GM12874 (cell line): ENCODE results near the gene SOS1.

Experiments
- CTCF ChIP-seq: IDR thresholded peaks from 2 replicates; pipeline ENCODE4 v1.5.1; 2011; ENCODE audit warnings: low read depth, mild to moderate bottlenecking, control low read depth, low read length, moderate library complexity; ENCODE audit not compliant: insufficient read depth

Gene SOS1

GRCh38 chr2:38959938-38960608, 160.8 kb downstream of the SOS1 start:
- no peak for TF ChIP-seq CTCF

- TF ChIP-seq CTCF: no peak
Observed at GRCh38 chr2:38959466-38959865, 161.4 kb downstream of the SOS1 start.

GRCh38 chr2:38957972-38958371, 162.9 kb downstream of the SOS1 start:
- TF ChIP-seq CTCF: no peak

GRCh38 chr2:38951766-38952165, 169.1 kb downstream of the SOS1 start:
- TF ChIP-seq CTCF: no peak

GRCh38 chr2:38948995-38949394, 171.9 kb downstream of the SOS1 start:
- no peak for TF ChIP-seq CTCF

DNA sequence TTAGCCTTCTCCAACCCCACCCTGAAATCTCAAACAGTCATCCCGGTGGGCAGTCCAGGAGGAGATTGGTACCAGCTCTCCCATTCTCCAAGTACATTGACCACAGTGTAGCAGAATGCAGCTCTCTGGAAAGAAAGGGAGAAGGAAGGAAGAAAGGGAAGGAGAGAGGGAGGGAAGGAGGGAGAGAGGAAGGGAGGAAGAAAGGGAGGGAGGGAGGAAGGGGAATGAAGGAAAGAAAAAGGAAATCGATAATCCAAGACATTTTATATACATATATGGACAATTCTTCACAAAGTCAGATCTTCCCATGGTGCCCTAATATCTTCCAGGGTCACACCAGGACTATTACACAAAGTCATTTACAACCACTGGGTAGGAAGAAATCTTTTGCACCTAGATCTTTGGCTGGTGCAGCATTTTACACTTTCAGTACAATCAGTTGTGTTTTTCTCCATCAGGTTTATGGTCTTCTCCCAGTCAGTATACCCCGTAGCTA, 172.4 kb downstream of the SOS1 start:
- no peak for TF ChIP-seq CTCF

DNA sequence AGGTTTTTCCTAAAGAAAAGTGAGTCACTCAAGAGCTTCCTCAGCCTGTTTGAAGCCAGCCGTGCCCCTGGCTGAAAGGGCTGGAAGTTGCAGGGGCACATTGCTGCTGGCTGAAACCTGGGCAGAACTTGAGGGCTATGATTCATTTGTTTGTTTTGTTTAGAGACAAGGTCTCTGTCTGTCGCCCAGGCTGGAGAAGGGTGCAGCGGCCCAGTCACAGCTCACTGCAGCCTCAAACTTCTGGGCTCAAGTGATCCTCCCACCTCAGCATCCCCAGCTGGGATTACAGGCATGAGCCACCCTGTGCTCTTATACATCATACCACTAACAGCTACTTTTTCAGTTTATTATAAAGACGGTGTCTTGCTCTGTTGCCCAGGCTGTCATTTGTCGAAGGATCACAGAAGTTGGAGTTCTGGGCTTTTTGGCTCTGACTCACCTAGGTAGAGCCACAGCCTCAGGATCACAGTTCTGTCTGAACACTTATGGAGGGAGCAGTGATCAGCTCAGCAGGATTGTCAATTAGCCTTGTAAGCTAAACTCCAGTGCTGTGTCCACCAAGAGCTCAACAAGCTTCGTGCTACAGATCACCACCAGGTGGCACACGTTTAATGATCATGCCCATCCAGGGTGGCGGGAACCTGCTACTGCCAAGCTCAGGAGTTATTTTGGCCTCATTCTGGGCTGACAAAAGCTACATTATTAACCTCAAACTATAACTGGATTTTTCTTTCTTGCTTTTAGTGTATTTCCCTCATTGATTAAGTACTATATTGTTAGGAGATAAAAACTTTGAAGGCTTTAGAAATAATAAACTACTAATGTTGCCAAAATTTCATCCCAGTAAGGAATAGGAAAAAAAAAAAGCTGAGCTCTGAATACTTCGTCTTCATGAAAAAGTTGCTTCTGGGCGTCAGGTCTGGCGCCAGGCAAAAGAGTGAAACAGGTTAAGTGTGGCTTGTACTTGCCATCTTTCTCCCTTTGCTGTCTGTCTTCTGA, 173.3 kb downstream of the SOS1 start:
- TF ChIP-seq CTCF: peak; percentile 69
